ENCODE data around the gene ETS2.

Gene ETS2

DNA sequence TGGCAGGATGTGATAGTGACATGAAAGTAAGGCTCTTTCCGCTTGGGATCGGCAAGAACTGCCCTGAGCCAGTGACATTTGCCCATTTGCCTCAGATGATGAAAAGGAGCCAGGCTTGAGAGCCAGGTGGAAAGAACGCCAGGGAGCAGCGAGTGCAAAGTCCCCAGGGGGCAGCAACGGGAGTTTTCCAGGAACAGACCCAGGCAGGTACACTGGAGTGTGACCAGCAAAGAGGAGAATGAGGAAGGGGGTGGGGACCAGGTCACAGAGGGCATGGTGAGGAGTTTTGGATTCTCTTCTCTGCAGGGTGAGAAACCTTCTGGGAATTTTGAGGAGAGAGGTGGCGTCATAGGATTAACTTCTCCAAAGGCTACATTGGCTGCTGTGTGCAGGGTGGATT, 10.8 kb upstream of the ETS2 start:
- H3K4me3 Mint-ChIP-seq = no peak overlapping the region
- peaks cover 5% of the 10 kb centered on the region for H3K9me3 Mint-ChIP-seq
- no peak overlapping the region for H3K27ac Mint-ChIP-seq
- peaks cover 10% of the 10 kb centered on the region for H3K27me3 Mint-ChIP-seq (ENCODE audit: low read depth, poor library complexity)
- TF ChIP-seq, protein P1, sequence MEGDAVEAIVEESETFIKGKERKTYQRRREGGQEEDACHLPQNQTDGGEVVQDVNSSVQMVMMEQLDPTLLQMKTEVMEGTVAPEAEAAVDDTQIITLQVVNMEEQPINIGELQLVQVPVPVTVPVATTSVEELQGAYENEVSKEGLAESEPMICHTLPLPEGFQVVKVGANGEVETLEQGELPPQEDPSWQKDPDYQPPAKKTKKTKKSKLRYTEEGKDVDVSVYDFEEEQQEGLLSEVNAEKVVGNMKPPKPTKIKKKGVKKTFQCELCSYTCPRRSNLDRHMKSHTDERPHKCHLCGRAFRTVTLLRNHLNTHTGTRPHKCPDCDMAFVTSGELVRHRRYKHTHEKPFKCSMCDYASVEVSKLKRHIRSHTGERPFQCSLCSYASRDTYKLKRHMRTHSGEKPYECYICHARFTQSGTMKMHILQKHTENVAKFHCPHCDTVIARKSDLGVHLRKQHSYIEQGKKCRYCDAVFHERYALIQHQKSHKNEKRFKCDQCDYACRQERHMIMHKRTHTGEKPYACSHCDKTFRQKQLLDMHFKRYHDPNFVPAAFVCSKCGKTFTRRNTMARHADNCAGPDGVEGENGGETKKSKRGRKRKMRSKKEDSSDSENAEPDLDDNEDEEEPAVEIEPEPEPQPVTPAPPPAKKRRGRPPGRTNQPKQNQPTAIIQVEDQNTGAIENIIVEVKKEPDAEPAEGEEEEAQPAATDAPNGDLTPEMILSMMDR (IDR thresholded peaks at IDR 0.05) = no peak
- no peaks in the 10 kb centered on the region for H3K36me3 Mint-ChIP-seq (ENCODE audit: low read depth)
- peaks cover 16% of the 10 kb centered on the region for H3K4me1 Mint-ChIP-seq
- no peak for DNase-seq

DNA sequence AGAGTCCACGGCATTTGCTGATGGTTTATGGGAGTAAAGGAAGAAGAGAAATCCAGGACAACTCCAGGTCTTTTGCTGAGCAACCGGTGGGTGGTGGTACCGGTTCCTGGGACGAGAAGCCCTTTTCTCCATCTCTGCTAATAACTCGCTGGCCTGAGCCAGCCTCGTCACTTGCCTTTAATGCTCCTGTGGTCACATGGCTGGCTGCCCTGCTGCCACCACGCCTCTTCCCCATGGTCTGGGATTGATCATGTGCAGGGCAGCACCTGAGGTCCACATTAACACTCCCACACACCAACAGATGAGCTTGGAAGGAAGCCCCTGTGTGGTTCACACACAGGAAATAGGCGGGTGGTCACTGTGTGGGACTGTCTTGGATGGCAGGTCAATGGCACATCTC, 10.3 kb upstream of the ETS2 start:
- peaks cover 16% of the 10 kb centered on the region for H3K4me1 Mint-ChIP-seq
- peaks cover 5% of the 10 kb centered on the region for H3K9me3 Mint-ChIP-seq
- TF ChIP-seq, protein P1 (IDR thresholded peaks at IDR 0.05) = no peak
- no peak overlapping the region for H3K27ac Mint-ChIP-seq
- H3K4me3 Mint-ChIP-seq = no peak overlapping the region
- peaks cover 10% of the 10 kb centered on the region for H3K27me3 Mint-ChIP-seq (ENCODE audit: low read depth, poor library complexity)
- DNase-seq = no peak
- H3K36me3 Mint-ChIP-seq (ENCODE audit: low read depth) = no peaks in the 10 kb centered on the region

DNA sequence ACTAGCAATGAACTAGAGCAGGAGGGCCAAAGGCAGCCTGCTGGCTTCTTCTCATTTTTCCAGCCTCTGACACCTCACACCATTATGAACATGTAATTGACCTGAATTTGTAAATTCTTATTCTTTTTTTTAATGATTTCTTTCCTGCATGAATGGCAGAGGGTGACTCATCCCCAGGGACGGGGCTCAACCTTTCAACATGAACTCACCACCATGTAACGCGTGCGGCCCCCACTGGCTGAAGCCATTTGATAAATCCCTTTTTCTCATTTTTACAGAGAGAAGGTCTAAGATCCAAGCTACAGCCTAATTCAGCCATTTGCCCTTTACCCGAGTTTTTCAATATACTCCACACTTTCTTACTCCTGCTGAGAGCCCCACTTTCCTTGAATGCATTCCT, 9.3 kb upstream of the ETS2 start:
- no peak overlapping the region for H3K27ac Mint-ChIP-seq
- DNase-seq = no peak
- H3K9me3 Mint-ChIP-seq = peaks cover 5% of the 10 kb centered on the region
- TF ChIP-seq, protein P1 (IDR thresholded peaks at IDR 0.05) = no peak
- peaks cover 16% of the 10 kb centered on the region for H3K4me1 Mint-ChIP-seq
- H3K27me3 Mint-ChIP-seq (ENCODE audit: low read depth, poor library complexity) = peaks cover 7% of the 10 kb centered on the region
- H3K36me3 Mint-ChIP-seq (ENCODE audit: low read depth) = no peaks in the 10 kb centered on the region
- H3K4me3 Mint-ChIP-seq = no peak overlapping the region

DNA sequence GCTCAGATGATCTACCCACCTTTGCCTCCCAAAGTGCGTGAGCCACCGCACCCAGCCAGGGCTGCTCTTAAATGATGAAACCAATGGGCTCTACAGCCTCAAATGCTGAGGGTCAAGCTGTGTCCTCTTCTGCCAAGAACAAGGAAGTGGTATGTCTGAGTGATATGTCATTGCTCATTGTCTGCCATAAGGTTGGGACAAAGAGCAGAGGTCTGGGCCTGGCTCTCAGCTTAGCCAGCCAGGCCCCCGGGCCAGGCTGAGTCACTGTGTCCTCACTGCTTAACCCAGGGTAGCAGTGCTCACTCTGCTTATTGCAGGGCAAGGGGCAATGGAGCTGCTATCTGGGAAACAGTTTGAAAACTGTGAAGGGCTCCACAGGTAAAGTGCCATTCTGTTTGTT, 8.3 kb upstream of the ETS2 start:
- Mint-ChIP-seq H3K27ac (no peak overlapping the region), H3K4me3 (no peak overlapping the region), H3K9me3 (no peaks in the 10 kb centered on the region), H3K4me1 (peaks cover 20% of the 10 kb centered on the region), H3K27me3 (ENCODE audit: low read depth, poor library complexity) (peaks cover 7% of the 10 kb centered on the region), H3K36me3 (ENCODE audit: low read depth) (no peaks in the 10 kb centered on the region)
- TF ChIP-seq, protein P1 (IDR thresholded peaks at IDR 0.05) = no peak
- DNase-seq = no peak

DNA sequence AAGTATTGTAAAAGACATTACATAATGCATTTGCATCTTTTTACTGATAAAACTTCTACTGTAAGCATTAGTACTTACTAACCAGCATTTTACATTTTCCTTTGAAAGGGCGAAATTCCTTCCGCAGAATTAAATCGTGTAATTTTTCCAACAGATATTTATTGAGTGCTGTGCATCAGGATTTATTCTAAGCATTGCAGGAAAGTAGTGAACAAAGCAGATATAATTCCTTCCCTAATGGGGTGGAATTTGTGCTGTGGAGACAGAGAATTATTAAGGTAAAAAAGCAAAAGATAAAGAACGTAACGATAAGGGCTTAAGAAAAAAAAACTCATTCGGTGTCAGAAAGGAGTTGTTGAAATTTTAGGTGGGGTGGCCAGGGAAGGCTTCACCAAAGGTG, 7.6 kb upstream of the ETS2 start:
- peaks cover 6% of the 10 kb centered on the region for H3K27me3 Mint-ChIP-seq (ENCODE audit: low read depth, poor library complexity)
- H3K4me3 Mint-ChIP-seq = no peak overlapping the region
- no peaks in the 10 kb centered on the region for H3K9me3 Mint-ChIP-seq
- TF ChIP-seq, protein P1 (IDR thresholded peaks at IDR 0.05) = no peak
- H3K27ac Mint-ChIP-seq = no peak overlapping the region
- H3K4me1 Mint-ChIP-seq = peaks cover 26% of the 10 kb centered on the region
- no peak for DNase-seq
- no peaks in the 10 kb centered on the region for H3K36me3 Mint-ChIP-seq (ENCODE audit: low read depth)

DNA sequence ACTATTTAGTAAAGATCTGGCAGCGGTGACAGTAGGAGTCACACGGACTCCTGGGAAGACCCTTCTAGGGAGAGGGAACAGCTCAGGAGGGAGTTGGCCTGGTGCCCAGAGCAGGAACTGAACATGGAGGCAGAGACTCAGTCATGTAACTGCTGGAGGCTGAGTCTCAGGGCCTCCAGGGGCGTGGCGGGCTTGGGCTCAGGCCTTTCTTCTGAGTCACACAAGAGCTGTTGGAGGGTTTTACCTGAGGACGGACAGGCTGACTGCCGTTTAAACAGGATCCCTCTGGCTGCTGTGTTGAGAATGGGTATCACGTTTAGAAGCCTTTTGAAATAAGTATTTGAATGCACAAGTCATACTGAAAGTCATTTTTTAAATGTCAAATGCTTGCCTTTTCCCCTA, 7.2 kb upstream of the ETS2 start:
- H3K4me1 Mint-ChIP-seq = peaks cover 30% of the 10 kb centered on the region
- H3K36me3 Mint-ChIP-seq (ENCODE audit: low read depth) = no peaks in the 10 kb centered on the region
- no peak for DNase-seq
- H3K27ac Mint-ChIP-seq = no peak overlapping the region
- no peak overlapping the region for H3K4me3 Mint-ChIP-seq
- no peaks in the 10 kb centered on the region for H3K9me3 Mint-ChIP-seq
- H3K27me3 Mint-ChIP-seq (ENCODE audit: low read depth, poor library complexity) = peaks cover 4% of the 10 kb centered on the region
- TF ChIP-seq, protein P1 (IDR thresholded peaks at IDR 0.05) = no peak

Measured in nephron progenitor cell (in vitro differentiated cells).